Measurements from ENCODE around the gene PALM. TPM values are rescaled to one million over a fixed set of nuclear protein-coding genes. Genes with fewer than 3 reads are reported as not detected.

PALM gene
- total and polyA plus RNA-seq, 10 of the 15 experiments (the other 5 are each of a cell fraction or from before 2014, with no cell fraction given) = 0.09 to 0.95 (median 0.23) TPM; not detected in 2

GRCh38 chr19:686589-687297 lies 22.0 kb upstream of the PALM start:
- Histone ChIP-seq H3K4me3 (no peak overlapping the region), H3K4me2 (ENCODE audit: control insufficient read depth, insufficient read depth) (no peak overlapping the region), H3K9ac (ENCODE audit: control insufficient read depth, insufficient read depth, low read length) (no peak overlapping the region), H3K27me3 (replicated peaks in 1 of 2; ENCODE audit: control insufficient read depth in 2 of 2, insufficient read depth in 2 of 2, low read length in 1 of 2) (no peaks in the 10 kb centered on the region), H3K79me2 (ENCODE audit: control insufficient read depth, insufficient read depth, low read length) (no peaks in the 10 kb centered on the region), H3K9me3 (replicated peaks; ENCODE audit: control insufficient read depth, insufficient read depth, low read length) (no peaks in the 10 kb centered on the region), H3K27ac (ENCODE audit: control insufficient read depth, insufficient read depth) (no peak overlapping the region), H4K20me1 (ENCODE audit: control insufficient read depth, insufficient read depth) (no peaks in the 10 kb centered on the region), H3K4me1 (ENCODE audit: control insufficient read depth, insufficient read depth, low read length) (no peaks in the 10 kb centered on the region), H2AFZ (ENCODE audit: control insufficient read depth, low read depth, low read length) (no peak overlapping the region), H3K36me3 (ENCODE audit: control insufficient read depth in 2 of 2, insufficient read depth in 2 of 2, low read length in 1 of 2) (no peaks in the 10 kb centered on the region)
- DNase-seq (ENCODE audit: low read depth, low spot score) (no peak), FAIRE-seq (no peak), ATAC-seq (no peak)
- intact Hi-C loops (cut with micrococcal nuclease; ENCODE audit: unreplicated experiment) (no loop called here), in situ Hi-C loops (cut with MboI) (no loop called here)
- CTCF ChIA-PET = no interaction called here
- WGBS (ENCODE audit: insufficient coverage, insufficient replicate concordance, low lambda C conversion rate, missing lambda C conversion rate) = 41% methylated on average over 16 of the region's 17 CpGs
- POLR2A ChIA-PET = interaction anchor here (0.6 kb wide), 1 partner anchor 55 kb away, joined by 3 read pairs; no protein-coding TSS in a partner anchor
- RAD21 ChIA-PET (ENCODE audit: unreplicated experiment) = no interaction called here
- TF ChIP-seq RAD51 (IDR thresholded peaks at IDR 0.05) (no peak), ZNF384 (IDR thresholded peaks at IDR 0.05; ENCODE audit: borderline replicate concordance, low read depth, low read length) (no peak), IRF5 (IDR thresholded peaks at IDR 0.05; ENCODE audit: borderline replicate concordance) (no peak), TBL1XR1 (IDR thresholded peaks at IDR 0.05; ENCODE audit: low read depth, low read length) (no peak), YY1 (IDR thresholded peaks at IDR 0.05; ENCODE audit: low read depth, low read length) (no peak)
- TF ChIP-seq, protein P1, sequence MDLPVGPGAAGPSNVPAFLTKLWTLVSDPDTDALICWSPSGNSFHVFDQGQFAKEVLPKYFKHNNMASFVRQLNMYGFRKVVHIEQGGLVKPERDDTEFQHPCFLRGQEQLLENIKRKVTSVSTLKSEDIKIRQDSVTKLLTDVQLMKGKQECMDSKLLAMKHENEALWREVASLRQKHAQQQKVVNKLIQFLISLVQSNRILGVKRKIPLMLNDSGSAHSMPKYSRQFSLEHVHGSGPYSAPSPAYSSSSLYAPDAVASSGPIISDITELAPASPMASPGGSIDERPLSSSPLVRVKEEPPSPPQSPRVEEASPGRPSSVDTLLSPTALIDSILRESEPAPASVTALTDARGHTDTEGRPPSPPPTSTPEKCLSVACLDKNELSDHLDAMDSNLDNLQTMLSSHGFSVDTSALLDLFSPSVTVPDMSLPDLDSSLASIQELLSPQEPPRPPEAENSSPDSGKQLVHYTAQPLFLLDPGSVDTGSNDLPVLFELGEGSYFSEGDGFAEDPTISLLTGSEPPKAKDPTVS (IDR thresholded peaks at IDR 0.05; ENCODE audit: low read depth, low read length) = no peak
- TF ChIP-seq, protein P2, sequence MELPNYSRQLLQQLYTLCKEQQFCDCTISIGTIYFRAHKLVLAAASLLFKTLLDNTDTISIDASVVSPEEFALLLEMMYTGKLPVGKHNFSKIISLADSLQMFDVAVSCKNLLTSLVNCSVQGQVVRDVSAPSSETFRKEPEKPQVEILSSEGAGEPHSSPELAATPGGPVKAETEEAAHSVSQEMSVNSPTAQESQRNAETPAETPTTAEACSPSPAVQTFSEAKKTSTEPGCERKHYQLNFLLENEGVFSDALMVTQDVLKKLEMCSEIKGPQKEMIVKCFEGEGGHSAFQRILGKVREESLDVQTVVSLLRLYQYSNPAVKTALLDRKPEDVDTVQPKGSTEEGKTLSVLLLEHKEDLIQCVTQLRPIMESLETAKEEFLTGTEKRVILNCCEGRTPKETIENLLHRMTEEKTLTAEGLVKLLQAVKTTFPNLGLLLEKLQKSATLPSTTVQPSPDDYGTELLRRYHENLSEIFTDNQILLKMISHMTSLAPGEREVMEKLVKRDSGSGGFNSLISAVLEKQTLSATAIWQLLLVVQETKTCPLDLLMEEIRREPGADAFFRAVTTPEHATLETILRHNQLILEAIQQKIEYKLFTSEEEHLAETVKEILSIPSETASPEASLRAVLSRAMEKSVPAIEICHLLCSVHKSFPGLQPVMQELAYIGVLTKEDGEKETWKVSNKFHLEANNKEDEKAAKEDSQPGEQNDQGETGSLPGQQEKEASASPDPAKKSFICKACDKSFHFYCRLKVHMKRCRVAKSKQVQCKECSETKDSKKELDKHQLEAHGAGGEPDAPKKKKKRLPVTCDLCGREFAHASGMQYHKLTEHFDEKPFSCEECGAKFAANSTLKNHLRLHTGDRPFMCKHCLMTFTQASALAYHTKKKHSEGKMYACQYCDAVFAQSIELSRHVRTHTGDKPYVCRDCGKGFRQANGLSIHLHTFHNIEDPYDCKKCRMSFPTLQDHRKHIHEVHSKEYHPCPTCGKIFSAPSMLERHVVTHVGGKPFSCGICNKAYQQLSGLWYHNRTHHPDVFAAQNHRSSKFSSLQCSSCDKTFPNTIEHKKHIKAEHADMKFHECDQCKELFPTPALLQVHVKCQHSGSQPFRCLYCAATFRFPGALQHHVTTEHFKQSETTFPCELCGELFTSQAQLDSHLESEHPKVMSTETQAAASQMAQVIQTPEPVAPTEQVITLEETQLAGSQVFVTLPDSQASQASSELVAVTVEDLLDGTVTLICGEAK (IDR thresholded peaks at IDR 0.05; ENCODE audit: borderline replicate concordance) = no peak
- no TSS peak for BruUV-seq (replicated peaks)
- SMC1A ChIA-PET (ENCODE audit: uncharacterized antibody, unreplicated experiment) = no interaction called here
